ENCODE data around the gene ARL4C. TPM values are rescaled to one million over a fixed set of nuclear protein-coding genes. Genes with fewer than 3 reads are reported as not detected.

ARL4C gene
- total and polyA plus RNA-seq, 2 experiments from 2014 or later = 7.0 to 10.0 TPM

- TF ChIP-seq, protein P1, sequence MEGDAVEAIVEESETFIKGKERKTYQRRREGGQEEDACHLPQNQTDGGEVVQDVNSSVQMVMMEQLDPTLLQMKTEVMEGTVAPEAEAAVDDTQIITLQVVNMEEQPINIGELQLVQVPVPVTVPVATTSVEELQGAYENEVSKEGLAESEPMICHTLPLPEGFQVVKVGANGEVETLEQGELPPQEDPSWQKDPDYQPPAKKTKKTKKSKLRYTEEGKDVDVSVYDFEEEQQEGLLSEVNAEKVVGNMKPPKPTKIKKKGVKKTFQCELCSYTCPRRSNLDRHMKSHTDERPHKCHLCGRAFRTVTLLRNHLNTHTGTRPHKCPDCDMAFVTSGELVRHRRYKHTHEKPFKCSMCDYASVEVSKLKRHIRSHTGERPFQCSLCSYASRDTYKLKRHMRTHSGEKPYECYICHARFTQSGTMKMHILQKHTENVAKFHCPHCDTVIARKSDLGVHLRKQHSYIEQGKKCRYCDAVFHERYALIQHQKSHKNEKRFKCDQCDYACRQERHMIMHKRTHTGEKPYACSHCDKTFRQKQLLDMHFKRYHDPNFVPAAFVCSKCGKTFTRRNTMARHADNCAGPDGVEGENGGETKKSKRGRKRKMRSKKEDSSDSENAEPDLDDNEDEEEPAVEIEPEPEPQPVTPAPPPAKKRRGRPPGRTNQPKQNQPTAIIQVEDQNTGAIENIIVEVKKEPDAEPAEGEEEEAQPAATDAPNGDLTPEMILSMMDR (IDR thresholded peaks at IDR 0.05; ENCODE audit: low read depth, low read length) = no peak
- H3K4me1 ChIP-seq (ENCODE audit: low read depth) = no peaks in the 10 kb centered on the region
- no peak overlapping the region for H3K27ac ChIP-seq
- H3K27me3 ChIP-seq = peaks cover 4% of the 10 kb centered on the region
- H3K9me3 ChIP-seq (ENCODE audit: low read depth) = no peaks in the 10 kb centered on the region
- H3K36me3 ChIP-seq = no peaks in the 10 kb centered on the region
- peak in 1 of 2 donors; percentile 64 for DNase-seq (ENCODE audit: low read depth in 1 of 2, low spot score in 1 of 2)
- H3K4me3 ChIP-seq = no peak overlapping the region
These were observed 16.2 kb upstream of the ARL4C start for GRCh38 chr2:234512884-234513669.

- Histone ChIP-seq H3K27me3 (no peaks in the 10 kb centered on the region), H3K4me1 (ENCODE audit: low read depth) (peaks cover 5% of the 10 kb centered on the region), H3K36me3 (no peaks in the 10 kb centered on the region), H3K4me3 (no peak overlapping the region), H3K27ac (no peak overlapping the region), H3K9me3 (ENCODE audit: low read depth) (no peaks in the 10 kb centered on the region)
- no peak for DNase-seq (ENCODE audit: low read depth in 1 of 2, low spot score in 1 of 2)
- TF ChIP-seq, protein P1 (IDR thresholded peaks at IDR 0.05; ENCODE audit: low read depth, low read length) = no peak
These were observed 6.0 kb upstream of the ARL4C start for GRCh38 chr2:234502919-234503285.

GRCh38 chr2:234502285-234502918, 5.5 kb upstream of the ARL4C start:
- peaks cover 5% of the 10 kb centered on the region for H3K4me1 ChIP-seq (ENCODE audit: low read depth)
- TF ChIP-seq, protein P1 (IDR thresholded peaks at IDR 0.05; ENCODE audit: low read depth, low read length) = no peak
- H3K36me3 ChIP-seq = no peaks in the 10 kb centered on the region
- no peaks in the 10 kb centered on the region for H3K9me3 ChIP-seq (ENCODE audit: low read depth)
- no peak overlapping the region for H3K27ac ChIP-seq
- H3K4me3 ChIP-seq = no peak overlapping the region
- H3K27me3 ChIP-seq = no peaks in the 10 kb centered on the region
- DNase-seq (ENCODE audit: low read depth in 1 of 2, low spot score in 1 of 2) = peak in 1 of 2 donors; percentile 51

DNA sequence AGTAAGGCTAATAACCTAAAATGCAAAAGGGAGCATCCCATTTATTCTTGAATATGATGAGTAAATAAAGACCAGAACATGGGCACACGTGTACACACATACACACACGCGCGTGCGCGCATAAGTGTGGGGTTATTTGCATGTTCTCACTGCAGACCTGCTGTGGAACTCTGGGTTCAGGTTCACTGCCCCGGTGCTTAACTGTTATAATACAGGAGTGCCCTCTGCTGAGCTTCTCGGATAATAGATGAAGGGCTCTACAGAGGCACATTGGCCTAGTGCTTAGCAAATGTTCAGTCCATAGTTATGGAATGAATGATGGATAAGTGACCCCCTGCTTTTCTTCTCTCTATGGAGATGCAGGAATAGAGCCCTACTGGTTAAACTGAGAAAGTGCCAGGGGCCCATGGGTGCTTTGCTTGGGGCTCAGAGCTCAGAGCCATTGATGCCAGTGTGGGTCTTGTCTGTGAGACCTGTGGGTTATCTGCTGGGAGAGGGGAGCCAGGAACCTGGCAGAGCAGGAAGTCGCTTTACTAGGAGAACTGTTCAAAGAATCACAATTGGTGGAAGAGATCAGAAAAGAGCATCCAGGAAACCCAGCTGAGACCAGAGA, 3.6 kb upstream of the ARL4C start:
- Histone ChIP-seq H3K27ac (no peak overlapping the region), H3K27me3 (no peaks in the 10 kb centered on the region), H3K36me3 (no peaks in the 10 kb centered on the region), H3K4me3 (no peak overlapping the region), H3K9me3 (ENCODE audit: low read depth) (no peaks in the 10 kb centered on the region), H3K4me1 (ENCODE audit: low read depth) (peaks cover 5% of the 10 kb centered on the region)
- TF ChIP-seq, protein P1 (IDR thresholded peaks at IDR 0.05; ENCODE audit: low read depth, low read length) = peak; percentile 60
- peak; percentile 69 to 79 for DNase-seq (ENCODE audit: low read depth in 1 of 2, low spot score in 1 of 2)

DNA sequence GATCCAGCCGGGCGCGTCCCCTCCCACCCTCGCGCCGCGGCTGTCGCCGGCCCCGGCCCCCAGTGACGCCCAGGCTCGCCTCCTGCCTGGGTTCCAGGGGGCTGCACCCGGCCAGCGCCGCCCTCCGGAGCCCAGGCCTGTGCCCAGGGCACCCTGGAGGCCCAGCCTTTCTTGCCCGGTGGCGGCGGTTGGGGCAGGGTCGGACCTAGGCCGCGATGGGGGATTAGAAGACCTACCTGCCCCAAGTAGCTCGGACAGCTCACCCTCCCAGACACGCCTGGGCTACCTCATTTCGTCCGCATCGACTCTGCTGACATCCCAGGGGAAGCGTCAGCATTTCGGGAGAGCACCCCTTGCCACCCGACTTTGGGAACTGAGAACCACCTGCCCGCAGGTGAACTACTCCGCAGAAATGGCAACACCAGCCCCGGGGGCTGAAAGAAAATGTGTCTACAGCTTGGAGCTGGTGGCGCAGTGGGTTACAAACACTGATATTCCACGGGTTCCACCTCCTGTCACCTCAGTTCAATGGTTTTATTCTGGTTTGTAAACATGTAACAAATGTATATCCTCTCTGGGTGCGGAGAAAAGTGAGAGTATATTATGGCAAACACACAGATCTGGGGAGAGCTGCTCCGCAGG, 834 bp upstream of the ARL4C start:
- Histone ChIP-seq H3K27me3 (no peaks in the 10 kb centered on the region), H3K9me3 (ENCODE audit: low read depth) (no peaks in the 10 kb centered on the region), H3K27ac (peak overlapping the region; percentile 22), H3K4me3 (peak overlapping the region; percentile 50), H3K36me3 (no peaks in the 10 kb centered on the region), H3K4me1 (ENCODE audit: low read depth) (peaks cover 20% of the 10 kb centered on the region)
- TF ChIP-seq, protein P1 (IDR thresholded peaks at IDR 0.05; ENCODE audit: low read depth, low read length) = no peak
- DNase-seq (ENCODE audit: low read depth in 1 of 2, low spot score in 1 of 2) = no peak
